SJSA1 (cell line): Measurements from ENCODE around the gene ZNF302. TPM values are rescaled to one million over a fixed set of nuclear protein-coding genes. Genes with fewer than 3 reads are reported as not detected.

Source experiments
- DNase-seq, 2 experiments: peaks; one replicate each; pipeline ENCODE4 v3.0.0-alpha.2; 2015 to 2020; ENCODE audit warnings: low spot score in 2 of 2, low read depth in 1 of 2
- H3K27ac ChIP-seq: fragments of 250-450 bp; sonication (Bioruptor Pico); 2 replicates; pipeline ENCODE4 v1.5.1; 2020; ENCODE audit warnings: mild to moderate bottlenecking, moderate library complexity
- H3K27me3 ChIP-seq: fragments of 250-450 bp; sonication (Bioruptor Pico); replicated peaks from 2 replicates; pipeline ENCODE4 v1.5.1; 2020; ENCODE audit warnings: mild to moderate bottlenecking, moderate library complexity
- H3K36me3 ChIP-seq: fragments of 250-450 bp; sonication (Bioruptor Pico); 2 replicates; pipeline ENCODE4 v1.5.1; 2020; ENCODE audit warnings: mild to moderate bottlenecking
- H3K4me1 ChIP-seq: fragments of 250-450 bp; sonication (Bioruptor Pico); replicated peaks from 2 replicates; pipeline ENCODE4 v1.6.1; 2021; ENCODE audit warnings: mild to moderate bottlenecking
- H3K4me3 ChIP-seq: fragments of 250-450 bp; sonication (Bioruptor Pico); 2 replicates; pipeline ENCODE4 v1.5.1; 2020; ENCODE audit warnings: mild to moderate bottlenecking
- H3K9me3 ChIP-seq: fragments of 250-450 bp; sonication (Bioruptor Pico); replicated peaks from 2 replicates; pipeline ENCODE4 v1.5.1; 2020; ENCODE audit warnings: mild to moderate bottlenecking
- total RNA-seq: library from RNA; depleted of rRNA; stranded (reverse); fragments of >200 nt; shearing (Covaris generic); gene quantifications from 2 replicates; pipeline ENCODE4 v1.2.3, GENCODE V29; 2014; rRNA removed

Gene ZNF302
- total RNA-seq, 1 experiment from 2014 or later: 19.5 TPM

GRCh38 chr19:34725400-34725799 is 47.9 kb downstream of the ZNF302 start:
- Histone ChIP-seq H3K9me3 (no peaks in the 10 kb centered on the region), H3K4me3 (no peak overlapping the region), H3K4me1 (no peaks in the 10 kb centered on the region), H3K36me3 (no peaks in the 10 kb centered on the region), H3K27ac (no peak overlapping the region), H3K27me3 (peaks cover 10% of the 10 kb centered on the region)
- DNase-seq: no peak

- no peak overlapping the region for H3K4me3 ChIP-seq
- no peaks in the 10 kb centered on the region for H3K36me3 ChIP-seq
- no peaks in the 10 kb centered on the region for H3K9me3 ChIP-seq
- peaks cover 4% of the 10 kb centered on the region; the same call in 1 of the 2 replicates for H3K4me1 ChIP-seq
- no peak for DNase-seq
- no peak overlapping the region for H3K27ac ChIP-seq
- H3K27me3 ChIP-seq: 0 out of 2 replicates have a peak, but pooled peaks cover under 1% of the 10 kb centered on the region
These were observed 53.7 kb downstream of the ZNF302 start for GRCh38 chr19:34731019-34731829.

GRCh38 chr19:34731964-34732363 is 54.5 kb downstream of the ZNF302 start:
- DNase-seq: no peak
- Histone ChIP-seq H3K9me3 (no peaks in the 10 kb centered on the region), H3K4me1 (peaks cover 4% of the 10 kb centered on the region; the same call in 1 of the 2 replicates), H3K36me3 (no peaks in the 10 kb centered on the region), H3K27ac (no peak overlapping the region), H3K4me3 (no peak overlapping the region), H3K27me3 (no peaks in the 10 kb centered on the region)

GRCh38 chr19:34732612-34733211 is 55.2 kb downstream of the ZNF302 start:
- Histone ChIP-seq H3K4me3 (peak overlapping the region; percentile 79; the same call in 1 of the 2 replicates), H3K36me3 (no peaks in the 10 kb centered on the region), H3K4me1 (peaks cover 4% of the 10 kb centered on the region; the same call in 1 of the 2 replicates), H3K27ac (peak overlapping the region; percentile 98; the same call in 1 of the 2 replicates), H3K27me3 (no peaks in the 10 kb centered on the region), H3K9me3 (no peaks in the 10 kb centered on the region)
- no peak for DNase-seq

- DNase-seq: no peak
- Histone ChIP-seq H3K27ac (peak overlapping the region; percentile 98), H3K27me3 (no peaks in the 10 kb centered on the region), H3K9me3 (no peaks in the 10 kb centered on the region), H3K4me3 (peak overlapping the region; percentile 79), H3K4me1 (peaks cover 4% of the 10 kb centered on the region; the same call in 1 of the 2 replicates), H3K36me3 (no peaks in the 10 kb centered on the region)
These were observed 55.8 kb downstream of the ZNF302 start for GRCh38 chr19:34733266-34733745.

GRCh38 chr19:34733746-34734536 is 56.5 kb downstream of the ZNF302 start, which contains the start of gene ZNF181:
ZNF181 (plus strand) TSS chr19:34734243; CDS start chr19:34735038, 795 bp downstream.
- peaks cover 4% of the 10 kb centered on the region; the same call in 1 of the 2 replicates for H3K4me1 ChIP-seq
- peak within 1 kb of the TSS; percentile 79 for H3K4me3 ChIP-seq
- peak; percentile 90 to 95 for DNase-seq
- no peaks in the 10 kb centered on the region for H3K27me3 ChIP-seq
- H3K27ac ChIP-seq: peak within 1 kb of the TSS; percentile 98
- peaks cover 4% of the 10 kb centered on the region; the same call in 1 of the 2 replicates for H3K36me3 ChIP-seq
- H3K9me3 ChIP-seq: no peaks in the 10 kb centered on the region

- Histone ChIP-seq H3K27me3 (no peaks in the 10 kb centered on the region), H3K4me1 (peaks cover 4% of the 10 kb centered on the region; the same call in 1 of the 2 replicates), H3K9me3 (no peaks in the 10 kb centered on the region), H3K27ac (peak overlapping the region; percentile 98), H3K4me3 (peak overlapping the region; percentile 79), H3K36me3 (peaks cover 4% of the 10 kb centered on the region; the same call in 1 of the 2 replicates)
- no peak for DNase-seq
These were observed 57.1 kb downstream of the ZNF302 start for GRCh38 chr19:34734537-34735103.

Other genes with a start within 250 kb of the ZNF302 start
- gene UBA2, start 249.3 kb upstream of the ZNF302 start, total RNA-seq: 187 and 209 TPM in 2 replicates
- gene WTIP, start 195.9 kb upstream of the ZNF302 start, total RNA-seq: 41.5 and 53.0 TPM in 2 replicates
- gene SCGB2B2, start 519 bp upstream of the ZNF302 start, total RNA-seq: not detected in 2 replicates
- gene ZNF181, start 56.6 kb downstream of the ZNF302 start, total RNA-seq: 15.9 and 26.4 TPM in 2 replicates
- gene ZNF599, start 95.5 kb downstream of the ZNF302 start, total RNA-seq: 7.8 and 12.0 TPM in 2 replicates
- 2.8 and 4.3 TPM in 2 replicates for gene ZNF30, start 249.2 kb downstream of the ZNF302 start, total RNA-seq